Measurements from ENCODE around the gene HNF4A.
"Not testable (repeated sequence)": the region's sequence is repeated elsewhere in the genome, so short reads cannot be mapped to it uniquely, and the experiment has no call there.

HNF4A gene

GRCh38 chr20:44464514-44464913 lies 109.0 kb downstream of the HNF4A start:
- H3K4me3 ChIP-seq (ENCODE audit: low read depth, low read length): no peak overlapping the region
- TF ChIP-seq CTCF (IDR thresholded peaks at IDR 0.05; ENCODE audit: low read depth, low read length, missing control alignments): no peak
- DNase-seq (ENCODE audit: low read depth): no peak

- no peak overlapping the region for H3K4me3 ChIP-seq (ENCODE audit: low read depth, low read length)
- no peak for TF ChIP-seq CTCF (IDR thresholded peaks at IDR 0.05; ENCODE audit: low read depth, low read length, missing control alignments)
- DNase-seq (ENCODE audit: low read depth): no peak
These were observed 109.6 kb downstream of the HNF4A start for GRCh38 chr20:44465001-44465560.

GRCh38 chr20:44467289-44467883 lies 111.9 kb downstream of the HNF4A start:
- no peak overlapping the region for H3K4me3 ChIP-seq (ENCODE audit: low read depth, low read length)
- DNase-seq (ENCODE audit: low read depth): no peak
- no peak for TF ChIP-seq CTCF (IDR thresholded peaks at IDR 0.05; ENCODE audit: low read depth, low read length, missing control alignments)

- DNase-seq (ENCODE audit: low read depth): no peak
- TF ChIP-seq CTCF (IDR thresholded peaks at IDR 0.05; ENCODE audit: low read depth, low read length, missing control alignments): no peak
- H3K4me3 ChIP-seq (ENCODE audit: low read depth, low read length): no peak overlapping the region
These were observed 112.7 kb downstream of the HNF4A start for GRCh38 chr20:44468044-44468782.

- no peak for DNase-seq (ENCODE audit: low read depth)
- TF ChIP-seq CTCF (IDR thresholded peaks at IDR 0.05; ENCODE audit: low read depth, low read length, missing control alignments): no peak
- H3K4me3 ChIP-seq (ENCODE audit: low read depth, low read length): no peak overlapping the region
These were observed 114.8 kb downstream of the HNF4A start for GRCh38 chr20:44470327-44470726.

- peak; percentile 36 for TF ChIP-seq CTCF (IDR thresholded peaks at IDR 0.05; ENCODE audit: low read depth, low read length, missing control alignments)
- H3K4me3 ChIP-seq (ENCODE audit: low read depth, low read length): no peak overlapping the region
- no peak for DNase-seq (ENCODE audit: low read depth)
These were observed 116.0 kb downstream of the HNF4A start for GRCh38 chr20:44471481-44471882.

- H3K4me3 ChIP-seq (ENCODE audit: low read depth, low read length); DNase-seq (ENCODE audit: low read depth): not testable (repeated sequence)
These were observed 116.8 kb downstream of the HNF4A start for GRCh38 chr20:44472283-44472682.
